GM23248 (cell line): ENCODE results near the gene RELT.

ENCODE experiments used
- EZH2 ChIP-seq: fragments of 200-600 bp; sonication (generic); IDR thresholded peaks from 2 replicates; pipeline ENCODE4 v1.6.1; 2018; ENCODE audit warnings: antibody characterized with exemption, mild to moderate bottlenecking; ENCODE audit not compliant: insufficient read depth, poor library complexity, severe bottlenecking
- EZH2phosphoT487 ChIP-seq: fragments of 200-600 bp; sonication (generic); IDR thresholded peaks from 2 replicates; pipeline ENCODE4 v1.6.1; 2018; ENCODE audit warnings: antibody characterized with exemption, moderate library complexity, mild to moderate bottlenecking, low read depth; ENCODE audit not compliant: insufficient read depth

- no peak for TF ChIP-seq EZH2
- TF ChIP-seq EZH2phosphoT487: no peak
These were observed 8.6 kb upstream of the RELT start for GRCh38 chr11:73367482-73368024.
